ENCODE data around the gene RASA2. TPM values are rescaled to one million over a fixed set of nuclear protein-coding genes. Genes with fewer than 3 reads are reported as not detected.

Gene RASA2
- total RNA-seq, 4 donors from 2014 or later: 9.1 to 12.8 (median 10.6) TPM

DNA sequence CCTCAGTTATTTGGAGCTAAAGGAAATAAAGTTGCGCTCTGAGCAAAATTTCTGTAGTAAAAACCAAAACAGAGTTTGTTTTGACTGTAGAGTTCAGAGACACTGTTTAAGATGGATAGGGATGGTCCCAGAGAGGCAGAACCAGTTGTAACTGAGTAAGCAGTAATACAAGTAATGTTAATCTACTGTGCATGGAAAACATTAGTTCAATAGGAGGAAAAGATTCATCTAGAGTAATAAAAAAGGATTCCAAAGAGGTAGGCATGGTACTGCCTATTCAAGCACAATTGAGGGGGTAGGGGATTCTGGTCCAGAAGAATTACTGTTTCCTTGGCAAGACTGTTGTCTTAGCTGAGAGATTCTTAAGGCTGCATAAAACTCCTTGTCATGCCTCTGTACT is 77.4 kb downstream of the RASA2 start:
- no peaks in the 10 kb centered on the region for H3K9me3 ChIP-seq
- TF ChIP-seq, protein P1, sequence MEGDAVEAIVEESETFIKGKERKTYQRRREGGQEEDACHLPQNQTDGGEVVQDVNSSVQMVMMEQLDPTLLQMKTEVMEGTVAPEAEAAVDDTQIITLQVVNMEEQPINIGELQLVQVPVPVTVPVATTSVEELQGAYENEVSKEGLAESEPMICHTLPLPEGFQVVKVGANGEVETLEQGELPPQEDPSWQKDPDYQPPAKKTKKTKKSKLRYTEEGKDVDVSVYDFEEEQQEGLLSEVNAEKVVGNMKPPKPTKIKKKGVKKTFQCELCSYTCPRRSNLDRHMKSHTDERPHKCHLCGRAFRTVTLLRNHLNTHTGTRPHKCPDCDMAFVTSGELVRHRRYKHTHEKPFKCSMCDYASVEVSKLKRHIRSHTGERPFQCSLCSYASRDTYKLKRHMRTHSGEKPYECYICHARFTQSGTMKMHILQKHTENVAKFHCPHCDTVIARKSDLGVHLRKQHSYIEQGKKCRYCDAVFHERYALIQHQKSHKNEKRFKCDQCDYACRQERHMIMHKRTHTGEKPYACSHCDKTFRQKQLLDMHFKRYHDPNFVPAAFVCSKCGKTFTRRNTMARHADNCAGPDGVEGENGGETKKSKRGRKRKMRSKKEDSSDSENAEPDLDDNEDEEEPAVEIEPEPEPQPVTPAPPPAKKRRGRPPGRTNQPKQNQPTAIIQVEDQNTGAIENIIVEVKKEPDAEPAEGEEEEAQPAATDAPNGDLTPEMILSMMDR (IDR thresholded peaks at IDR 0.05): no peak
- no peak for TF ChIP-seq POLR2AphosphoS5 (IDR thresholded peaks at IDR 0.05)
- no peak for TF ChIP-seq POLR2A (IDR thresholded peaks at IDR 0.05; ENCODE audit: low read depth)
- TF ChIP-seq EP300 (IDR thresholded peaks at IDR 0.05): no peak
- peaks cover 0 to 18% (median 4%) of the 10 kb centered on the region in 4 donors for H3K36me3 ChIP-seq
- intact Hi-C loops (cut with DNase I): loop anchor here (5.0 to 10.0 kb wide), 2 partner anchors 209 to 262 kb away; no protein-coding TSS in a partner anchor
- peaks cover 0 to 11% (median 2%) of the 10 kb centered on the region in 4 donors for H3K4me1 ChIP-seq
- H3K27me3 ChIP-seq: no peaks in the 10 kb centered on the region
- no peak overlapping the region for H3K4me3 ChIP-seq
- DNase-seq (ENCODE audit: extremely low spot score): no peak
- H3K27ac ChIP-seq (replicated peaks in 1 of 4): no peak overlapping the region
- 100% methylated on average over 1 of the region's 1 CpG for WGBS

DNA sequence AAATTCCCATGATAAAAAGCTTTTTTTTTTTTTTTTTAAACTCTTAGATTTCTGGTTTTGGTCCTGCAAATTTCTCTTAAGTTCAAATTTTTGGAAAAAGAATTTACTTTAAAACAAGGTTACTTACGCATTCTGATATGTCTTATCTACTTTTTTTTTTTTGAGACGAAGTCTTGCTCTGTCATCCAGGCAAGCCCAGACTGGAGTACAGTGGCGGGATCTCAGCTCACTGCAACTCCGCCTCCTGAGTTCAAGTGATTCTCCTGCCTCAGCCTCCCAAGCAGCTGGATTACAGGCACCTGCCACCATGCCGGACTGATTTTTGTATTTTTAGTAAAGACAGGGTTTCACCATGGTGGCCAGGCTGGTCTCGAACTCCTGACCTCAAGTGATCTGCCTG is 83.2 kb downstream of the RASA2 start:
- DNase-seq (ENCODE audit: extremely low spot score): no peak
- peaks cover 10 to 50% (median 32%) of the 10 kb centered on the region in 4 donors for H3K36me3 ChIP-seq
- TF ChIP-seq POLR2A (IDR thresholded peaks at IDR 0.05; ENCODE audit: low read depth): no peak
- no peak for TF ChIP-seq POLR2AphosphoS5 (IDR thresholded peaks at IDR 0.05)
- TF ChIP-seq, protein P1 (IDR thresholded peaks at IDR 0.05): no peak
- no peak for TF ChIP-seq EP300 (IDR thresholded peaks at IDR 0.05)
- intact Hi-C loops (cut with DNase I): loop anchor here (10.0 kb wide), 1 partner anchor 345 kb away; no protein-coding TSS in a partner anchor
- H3K27ac ChIP-seq (replicated peaks in 1 of 4): no peak overlapping the region
- no peaks in the 10 kb centered on the region for H3K4me1 ChIP-seq
- no peaks in the 10 kb centered on the region for H3K27me3 ChIP-seq
- H3K9me3 ChIP-seq: no peaks in the 10 kb centered on the region
- no peak overlapping the region for H3K4me3 ChIP-seq
- 96% methylated on average over 6 of the region's 6 CpGs for WGBS

DNA sequence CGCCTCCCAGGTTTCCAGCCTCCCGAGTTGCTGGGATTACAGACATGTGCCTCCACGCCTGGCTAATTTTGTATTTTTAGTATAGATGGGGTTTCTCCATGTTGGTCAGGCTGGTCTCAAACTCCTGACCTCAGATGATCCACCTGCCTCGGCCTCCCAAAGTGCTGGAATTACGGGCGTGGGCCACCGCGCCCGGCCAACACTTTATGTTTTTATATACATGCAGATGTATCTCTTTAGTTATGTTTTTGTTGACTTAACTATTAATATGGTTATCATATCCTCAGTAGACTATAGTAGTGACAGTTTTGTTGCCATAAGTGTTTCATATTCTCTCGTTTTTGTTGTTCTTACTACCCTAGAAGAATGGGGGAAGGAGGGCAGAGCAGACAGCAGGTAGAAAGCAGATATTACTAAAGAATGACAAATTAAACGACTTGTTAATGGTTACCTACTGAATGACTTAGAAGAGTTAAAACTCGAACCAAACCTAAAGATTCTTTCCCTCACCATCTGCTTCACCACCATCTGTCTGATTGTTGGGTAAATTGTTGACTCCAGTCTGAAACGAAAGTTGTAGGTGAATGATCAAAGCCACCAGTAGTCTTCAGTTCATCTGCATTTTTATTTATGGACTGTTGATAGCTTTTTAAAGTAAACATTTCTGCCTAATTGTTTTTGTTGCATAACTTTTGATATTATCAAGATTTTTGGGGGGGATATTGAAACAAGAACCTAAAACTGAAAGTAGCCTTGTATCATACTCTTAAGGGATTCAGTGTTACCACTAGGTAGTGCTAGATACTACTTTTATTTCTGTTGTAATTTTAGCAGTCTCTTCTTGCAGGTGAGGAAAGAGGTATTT is 89.3 kb downstream of the RASA2 start:
- TF ChIP-seq EP300 (IDR thresholded peaks at IDR 0.05) (no peak), POLR2A (IDR thresholded peaks at IDR 0.05; ENCODE audit: low read depth) (no peak)
- TF ChIP-seq, protein P1 (IDR thresholded peaks at IDR 0.05): peak; percentile 53 to 67 (median 61)
- no peak for DNase-seq (ENCODE audit: extremely low spot score)
- Histone ChIP-seq H3K4me1 (no peaks in the 10 kb centered on the region), H3K27ac (replicated peaks in 1 of 4) (no peak overlapping the region), H3K27me3 (no peaks in the 10 kb centered on the region), H3K36me3 (peaks cover 21 to 66% (median 42%) of the 10 kb centered on the region in 4 donors), H3K9me3 (no peaks in the 10 kb centered on the region), H3K4me3 (no peak overlapping the region)
- 87% methylated on average over 13 of the region's 13 CpGs for WGBS
- intact Hi-C loops (cut with DNase I): loop anchor here (5.0 to 10.0 kb wide), 2 partner anchors 161 to 339 kb away; partner anchors contain the start of gene RNF7

DNA sequence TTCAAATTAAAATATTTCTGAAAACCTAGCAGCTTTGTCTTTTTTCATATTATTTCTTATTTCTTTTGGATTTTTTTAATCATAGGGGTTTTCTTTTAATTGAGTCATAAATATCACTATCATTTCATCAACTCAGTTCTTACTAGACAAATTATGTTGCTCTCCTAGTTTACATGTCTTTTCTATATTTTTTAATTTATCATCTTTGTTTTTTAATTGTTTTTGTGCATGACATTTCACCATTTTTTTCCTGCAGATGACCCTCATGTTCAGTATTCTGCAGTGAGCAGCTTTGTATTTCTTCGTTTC is 89.9 kb downstream of the RASA2 start:
- intact Hi-C loops (cut with DNase I): loop anchor here (5.0 to 10.0 kb wide), 2 partner anchors 161 to 338 kb away; partner anchors contain the start of gene RNF7
- H3K36me3 ChIP-seq: peaks cover 15 to 64% (median 41%) of the 10 kb centered on the region in 4 donors
- H3K4me1 ChIP-seq: no peaks in the 10 kb centered on the region
- TF ChIP-seq POLR2AphosphoS5 (IDR thresholded peaks at IDR 0.05) (no peak), EP300 (IDR thresholded peaks at IDR 0.05) (no peak), POLR2A (IDR thresholded peaks at IDR 0.05; ENCODE audit: low read depth) (no peak)
- TF ChIP-seq, protein P1 (IDR thresholded peaks at IDR 0.05): no peak
- no peak for DNase-seq (ENCODE audit: extremely low spot score)
- no peaks in the 10 kb centered on the region for H3K9me3 ChIP-seq
- 100% methylated on average over 1 of the region's 1 CpG for WGBS
- no peak overlapping the region for H3K4me3 ChIP-seq
- H3K27ac ChIP-seq (replicated peaks in 1 of 4): no peak overlapping the region
- no peaks in the 10 kb centered on the region for H3K27me3 ChIP-seq
